ENCODE data around the gene ATP9B. TPM values are rescaled to one million over a fixed set of nuclear protein-coding genes. Genes with fewer than 3 reads are reported as not detected.

Gene ATP9B
- total RNA-seq, 3 donors from 2014 or later (not counting 1 experiment from before 2014, with no cell fraction given) = 66.0 to 78.9 (median 68.0) TPM

DNA sequence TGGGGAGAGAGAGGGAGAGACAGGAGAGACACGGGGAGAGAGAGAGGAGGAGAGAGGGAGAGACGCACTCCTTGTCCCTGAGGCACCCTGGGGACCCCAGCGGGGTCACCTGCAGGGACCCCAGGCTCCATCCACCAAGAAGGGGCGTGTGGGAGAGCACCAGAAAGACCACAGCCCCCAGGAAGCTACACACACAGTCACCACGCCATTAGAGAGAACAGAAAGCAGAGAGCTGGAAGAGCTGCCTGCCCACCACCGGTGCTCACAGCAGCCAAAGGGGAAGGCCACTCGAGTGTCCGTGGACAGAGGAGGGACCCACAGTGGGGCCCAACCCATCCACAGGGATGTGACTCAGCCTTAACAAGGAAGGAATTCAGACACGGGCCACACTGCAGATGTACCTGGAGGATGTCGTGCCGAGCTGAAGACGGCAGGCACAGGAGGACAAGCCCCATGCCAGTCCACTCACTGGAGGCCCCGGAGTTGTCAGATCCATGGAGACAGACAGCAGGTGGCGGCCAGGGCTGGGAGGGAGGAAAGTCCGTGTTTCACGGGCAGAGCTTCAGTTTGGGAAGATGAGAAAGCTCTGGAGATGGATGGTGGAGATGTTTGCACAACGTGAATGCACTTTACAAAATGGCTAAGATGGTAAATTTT is 315.1 kb downstream of the ATP9B start:
- H3K27me3 Mint-ChIP-seq (ENCODE audit: low read depth in 2 of 2) = peaks cover 14 to 17% of the 10 kb centered on the region in 2 donors
- Histone ChIP-seq H3K4me1 (ENCODE audit: control insufficient read depth, insufficient read depth, low read length) (peaks cover 3% of the 10 kb centered on the region), H3K36me3 (ENCODE audit: control insufficient read depth, insufficient read depth, low read length) (no peaks in the 10 kb centered on the region), H3K9me3 (ENCODE audit: control insufficient read depth, insufficient read depth, low read length) (no peaks in the 10 kb centered on the region), H3K27ac (ENCODE audit: low read length) (no peak overlapping the region), H3K4me3 (ENCODE audit: low read length) (no peak overlapping the region), H3K27me3 (ENCODE audit: control insufficient read depth, insufficient read depth, low read length) (peaks cover 9% of the 10 kb centered on the region)
- intact Hi-C loops (cut with micrococcal nuclease) = no loop called here
- DNase-seq (no peak), ATAC-seq (no peak)
- H3K36me3 Mint-ChIP-seq = no peaks in the 10 kb centered on the region
- TF ChIP-seq, protein P1, sequence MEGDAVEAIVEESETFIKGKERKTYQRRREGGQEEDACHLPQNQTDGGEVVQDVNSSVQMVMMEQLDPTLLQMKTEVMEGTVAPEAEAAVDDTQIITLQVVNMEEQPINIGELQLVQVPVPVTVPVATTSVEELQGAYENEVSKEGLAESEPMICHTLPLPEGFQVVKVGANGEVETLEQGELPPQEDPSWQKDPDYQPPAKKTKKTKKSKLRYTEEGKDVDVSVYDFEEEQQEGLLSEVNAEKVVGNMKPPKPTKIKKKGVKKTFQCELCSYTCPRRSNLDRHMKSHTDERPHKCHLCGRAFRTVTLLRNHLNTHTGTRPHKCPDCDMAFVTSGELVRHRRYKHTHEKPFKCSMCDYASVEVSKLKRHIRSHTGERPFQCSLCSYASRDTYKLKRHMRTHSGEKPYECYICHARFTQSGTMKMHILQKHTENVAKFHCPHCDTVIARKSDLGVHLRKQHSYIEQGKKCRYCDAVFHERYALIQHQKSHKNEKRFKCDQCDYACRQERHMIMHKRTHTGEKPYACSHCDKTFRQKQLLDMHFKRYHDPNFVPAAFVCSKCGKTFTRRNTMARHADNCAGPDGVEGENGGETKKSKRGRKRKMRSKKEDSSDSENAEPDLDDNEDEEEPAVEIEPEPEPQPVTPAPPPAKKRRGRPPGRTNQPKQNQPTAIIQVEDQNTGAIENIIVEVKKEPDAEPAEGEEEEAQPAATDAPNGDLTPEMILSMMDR (IDR thresholded peaks at IDR 0.05) = no peak
- no peak overlapping the region for H3K4me3 Mint-ChIP-seq
- 77% methylated on average over 17 of the region's 17 CpGs for WGBS (ENCODE audit: insufficient coverage)
- H3K27ac Mint-ChIP-seq = no peak overlapping the region
- no peaks in the 10 kb centered on the region for H3K9me3 Mint-ChIP-seq
- peaks cover 0 to 10% of the 10 kb centered on the region in 2 donors for H3K4me1 Mint-ChIP-seq

DNA sequence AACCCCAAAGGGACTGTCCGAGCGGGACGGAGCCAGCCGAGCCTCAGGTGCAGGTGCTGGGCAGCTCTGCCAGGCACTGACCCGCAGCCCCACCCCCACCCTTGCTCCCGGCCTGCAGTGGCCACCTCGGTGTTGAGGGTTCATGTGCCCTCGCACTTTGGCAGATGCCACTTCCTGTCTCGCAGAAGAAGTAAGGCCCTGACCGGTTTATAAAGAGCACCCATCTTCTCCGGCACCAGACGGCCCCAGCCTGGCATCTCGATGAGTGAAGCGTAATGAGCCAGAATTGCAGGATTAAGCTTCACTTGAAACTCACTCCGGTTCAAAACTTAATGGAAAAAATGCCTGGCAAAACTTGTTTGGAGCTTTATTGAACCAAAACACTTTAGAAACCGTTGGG is 315.6 kb downstream of the ATP9B start:
- no peaks in the 10 kb centered on the region for H3K36me3 Mint-ChIP-seq
- Histone ChIP-seq H3K27me3 (ENCODE audit: control insufficient read depth, insufficient read depth, low read length) (peaks cover 15% of the 10 kb centered on the region), H3K4me3 (ENCODE audit: low read length) (no peak overlapping the region), H3K36me3 (ENCODE audit: control insufficient read depth, insufficient read depth, low read length) (no peaks in the 10 kb centered on the region), H3K9me3 (ENCODE audit: control insufficient read depth, insufficient read depth, low read length) (no peaks in the 10 kb centered on the region), H3K4me1 (ENCODE audit: control insufficient read depth, insufficient read depth, low read length) (no peaks in the 10 kb centered on the region), H3K27ac (ENCODE audit: low read length) (no peak overlapping the region)
- H3K4me1 Mint-ChIP-seq = peaks cover 0 to 10% of the 10 kb centered on the region in 2 donors
- 65% methylated on average over 16 of the region's 16 CpGs for WGBS (ENCODE audit: insufficient coverage)
- intact Hi-C loops (cut with micrococcal nuclease) = no loop called here
- no peak for DNase-seq
- H3K27me3 Mint-ChIP-seq (ENCODE audit: low read depth in 2 of 2) = peaks cover 19 to 21% of the 10 kb centered on the region in 2 donors
- no peaks in the 10 kb centered on the region for H3K9me3 Mint-ChIP-seq
- no peak for ATAC-seq
- H3K27ac Mint-ChIP-seq = no peak overlapping the region
- H3K4me3 Mint-ChIP-seq = no peak overlapping the region
- TF ChIP-seq, protein P1 (IDR thresholded peaks at IDR 0.05) = no peak

GRCh38 chr18:79385326-79385707 is 316.1 kb downstream of the ATP9B start:
- Histone ChIP-seq H3K27ac (ENCODE audit: low read length) (no peak overlapping the region), H3K4me3 (ENCODE audit: low read length) (no peak overlapping the region), H3K27me3 (ENCODE audit: control insufficient read depth, insufficient read depth, low read length) (peaks cover 16% of the 10 kb centered on the region), H3K36me3 (ENCODE audit: control insufficient read depth, insufficient read depth, low read length) (no peaks in the 10 kb centered on the region), H3K9me3 (ENCODE audit: control insufficient read depth, insufficient read depth, low read length) (no peaks in the 10 kb centered on the region), H3K4me1 (ENCODE audit: control insufficient read depth, insufficient read depth, low read length) (no peaks in the 10 kb centered on the region)
- intact Hi-C loops (cut with micrococcal nuclease) = no loop called here
- no peaks in the 10 kb centered on the region for H3K36me3 Mint-ChIP-seq
- H3K4me1 Mint-ChIP-seq = peaks cover 0 to 10% of the 10 kb centered on the region in 2 donors
- H3K9me3 Mint-ChIP-seq = no peaks in the 10 kb centered on the region
- H3K27me3 Mint-ChIP-seq (ENCODE audit: low read depth in 2 of 2) = peaks cover 21 to 26% of the 10 kb centered on the region in 2 donors
- H3K27ac Mint-ChIP-seq = no peak overlapping the region
- TF ChIP-seq, protein P1 (IDR thresholded peaks at IDR 0.05) = no peak
- no peak overlapping the region for H3K4me3 Mint-ChIP-seq
- 67% methylated on average over 17 of the region's 17 CpGs for WGBS (ENCODE audit: insufficient coverage)
- DNase-seq (no peak), ATAC-seq (no peak)

Data from natural killer cell (primary cell).